ENCODE data around the gene TARS2. TPM values are rescaled to one million over a fixed set of nuclear protein-coding genes. Genes with fewer than 3 reads are reported as not detected.

The TARS2 gene, protein sequence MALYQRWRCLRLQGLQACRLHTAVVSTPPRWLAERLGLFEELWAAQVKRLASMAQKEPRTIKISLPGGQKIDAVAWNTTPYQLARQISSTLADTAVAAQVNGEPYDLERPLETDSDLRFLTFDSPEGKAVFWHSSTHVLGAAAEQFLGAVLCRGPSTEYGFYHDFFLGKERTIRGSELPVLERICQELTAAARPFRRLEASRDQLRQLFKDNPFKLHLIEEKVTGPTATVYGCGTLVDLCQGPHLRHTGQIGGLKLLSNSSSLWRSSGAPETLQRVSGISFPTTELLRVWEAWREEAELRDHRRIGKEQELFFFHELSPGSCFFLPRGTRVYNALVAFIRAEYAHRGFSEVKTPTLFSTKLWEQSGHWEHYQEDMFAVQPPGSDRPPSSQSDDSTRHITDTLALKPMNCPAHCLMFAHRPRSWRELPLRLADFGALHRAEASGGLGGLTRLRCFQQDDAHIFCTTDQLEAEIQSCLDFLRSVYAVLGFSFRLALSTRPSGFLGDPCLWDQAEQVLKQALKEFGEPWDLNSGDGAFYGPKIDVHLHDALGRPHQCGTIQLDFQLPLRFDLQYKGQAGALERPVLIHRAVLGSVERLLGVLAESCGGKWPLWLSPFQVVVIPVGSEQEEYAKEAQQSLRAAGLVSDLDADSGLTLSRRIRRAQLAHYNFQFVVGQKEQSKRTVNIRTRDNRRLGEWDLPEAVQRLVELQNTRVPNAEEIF
- 42.6 and 50.7 TPM in 2 replicates for total RNA-seq

DNA sequence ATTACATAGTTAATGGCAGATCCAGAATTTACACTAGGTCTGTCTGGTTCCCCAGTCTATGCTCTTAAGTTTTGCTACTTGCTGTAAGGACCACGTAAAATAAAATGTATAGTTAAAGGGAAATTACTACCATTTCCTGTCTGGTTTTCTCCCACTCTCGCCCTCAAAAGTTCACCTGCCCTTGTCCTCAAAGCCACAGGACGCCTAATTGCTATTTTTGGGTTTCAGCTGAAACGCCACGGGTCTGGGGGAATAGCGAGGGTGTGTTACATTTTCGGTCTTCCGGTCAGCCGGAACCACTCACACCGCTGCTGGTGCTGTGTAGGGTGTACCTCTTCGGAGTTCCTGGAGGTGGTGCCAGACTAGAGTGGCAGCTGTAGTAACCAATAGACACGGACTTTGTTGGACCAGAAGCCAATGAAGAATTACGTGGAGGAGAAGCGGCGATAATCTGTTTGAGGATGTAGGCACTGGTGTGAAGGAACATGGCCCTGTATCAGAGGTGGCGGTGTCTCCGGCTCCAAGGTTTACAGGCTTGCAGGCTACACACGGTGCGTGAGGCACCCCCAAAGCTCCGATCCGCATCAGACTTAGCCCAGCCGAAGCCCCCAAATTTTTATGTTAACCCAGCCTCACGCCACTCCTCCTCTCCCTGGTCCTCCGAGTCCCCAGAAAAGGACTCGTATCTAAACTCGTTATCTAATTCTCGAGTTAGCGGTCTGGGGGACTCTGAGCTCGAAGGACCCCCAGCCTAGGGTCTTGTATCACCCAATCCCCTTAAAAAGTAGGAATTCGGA lies at the start of gene TARS2:
TARS2 (plus strand) TSS at position 454 of the 797 bp plus-strand sequence; CDS start at position 486, 32 bp downstream.
- intact Hi-C loops (cut with micrococcal nuclease), result loop anchor here (1.0 kb wide), 3 partner anchors 28 to 487 kb away; partner anchors contain the start of genes CERS2, FALEC and MRPS21
- H3K4me1 Mint-ChIP-seq, result peaks cover 18% of the 10 kb centered on the region
- ChIA-PET CTCF (interaction anchor here (0.6 to 1.5 kb wide), 2 partner anchors 28 to 192 kb away, joined by 4 read pairs; partner anchors contain the start of gene FALEC), POLR2A (interaction anchor here (0.5 to 3.4 kb wide), 21 partner anchors 8 to 451 kb away, joined by 3 to 41 read pairs (median 4); partner anchors contain the start of genes ENSA, FALEC, GOLPH3L and MCL1)
- DNase-seq (peak; percentile 78), ATAC-seq (ENCODE audit: low read depth) (peak; percentile 100)
- H3K27me3 Mint-ChIP-seq, result no peaks in the 10 kb centered on the region
- H3K4me3 Mint-ChIP-seq, result peak within 1 kb of the TSS; percentile 96
- peak within 1 kb of the TSS; percentile 98 for H3K27ac Mint-ChIP-seq
- H3K36me3 Mint-ChIP-seq (ENCODE audit: low read depth), result peaks cover 39% of the 10 kb centered on the region
- no peaks in the 10 kb centered on the region for H3K9me3 Mint-ChIP-seq
- TF ChIP-seq, protein P1, sequence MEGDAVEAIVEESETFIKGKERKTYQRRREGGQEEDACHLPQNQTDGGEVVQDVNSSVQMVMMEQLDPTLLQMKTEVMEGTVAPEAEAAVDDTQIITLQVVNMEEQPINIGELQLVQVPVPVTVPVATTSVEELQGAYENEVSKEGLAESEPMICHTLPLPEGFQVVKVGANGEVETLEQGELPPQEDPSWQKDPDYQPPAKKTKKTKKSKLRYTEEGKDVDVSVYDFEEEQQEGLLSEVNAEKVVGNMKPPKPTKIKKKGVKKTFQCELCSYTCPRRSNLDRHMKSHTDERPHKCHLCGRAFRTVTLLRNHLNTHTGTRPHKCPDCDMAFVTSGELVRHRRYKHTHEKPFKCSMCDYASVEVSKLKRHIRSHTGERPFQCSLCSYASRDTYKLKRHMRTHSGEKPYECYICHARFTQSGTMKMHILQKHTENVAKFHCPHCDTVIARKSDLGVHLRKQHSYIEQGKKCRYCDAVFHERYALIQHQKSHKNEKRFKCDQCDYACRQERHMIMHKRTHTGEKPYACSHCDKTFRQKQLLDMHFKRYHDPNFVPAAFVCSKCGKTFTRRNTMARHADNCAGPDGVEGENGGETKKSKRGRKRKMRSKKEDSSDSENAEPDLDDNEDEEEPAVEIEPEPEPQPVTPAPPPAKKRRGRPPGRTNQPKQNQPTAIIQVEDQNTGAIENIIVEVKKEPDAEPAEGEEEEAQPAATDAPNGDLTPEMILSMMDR (IDR thresholded peaks at IDR 0.05), result no peak

DNA sequence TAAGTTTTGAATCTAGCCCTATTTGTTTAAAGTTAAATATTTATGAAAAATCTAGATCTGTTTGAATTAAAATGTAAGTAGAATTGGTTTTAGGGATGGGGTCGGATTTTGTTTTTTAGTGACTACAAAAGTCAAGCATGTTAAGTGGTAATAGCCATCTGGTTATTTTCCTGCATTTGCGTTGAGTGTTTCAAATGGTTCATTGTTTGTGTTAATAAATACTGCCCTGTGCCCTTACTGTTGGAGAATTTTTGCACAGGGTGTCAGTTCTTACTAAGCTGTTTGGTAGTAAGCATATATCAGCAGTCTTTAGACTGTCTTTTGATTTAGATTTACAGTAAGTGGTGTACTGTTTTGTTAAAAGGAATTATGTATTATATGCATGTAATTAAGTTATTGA lies 46.1 kb upstream of the TARS2 start:
- TF ChIP-seq, protein P1 (IDR thresholded peaks at IDR 0.05), result no peak
- H3K27me3 Mint-ChIP-seq, result no peaks in the 10 kb centered on the region
- ChIA-PET POLR2A (interaction anchor here (1.2 kb wide), 1 partner anchor 77 kb away, joined by 5 read pairs; the partner anchor contains the start of gene RPRD2), CTCF (no interaction called here)
- intact Hi-C loops (cut with micrococcal nuclease), result loop anchor here (5.0 kb wide), 1 partner anchor 44 kb away; no protein-coding TSS in a partner anchor
- no peak overlapping the region for H3K4me3 Mint-ChIP-seq
- H3K9me3 Mint-ChIP-seq, result no peaks in the 10 kb centered on the region
- H3K36me3 Mint-ChIP-seq (ENCODE audit: low read depth), result peaks cover 51% of the 10 kb centered on the region
- H3K4me1 Mint-ChIP-seq, result no peaks in the 10 kb centered on the region
- DNase-seq, result no peak
- H3K27ac Mint-ChIP-seq, result no peak overlapping the region
- no peak for ATAC-seq (ENCODE audit: low read depth)

DNA sequence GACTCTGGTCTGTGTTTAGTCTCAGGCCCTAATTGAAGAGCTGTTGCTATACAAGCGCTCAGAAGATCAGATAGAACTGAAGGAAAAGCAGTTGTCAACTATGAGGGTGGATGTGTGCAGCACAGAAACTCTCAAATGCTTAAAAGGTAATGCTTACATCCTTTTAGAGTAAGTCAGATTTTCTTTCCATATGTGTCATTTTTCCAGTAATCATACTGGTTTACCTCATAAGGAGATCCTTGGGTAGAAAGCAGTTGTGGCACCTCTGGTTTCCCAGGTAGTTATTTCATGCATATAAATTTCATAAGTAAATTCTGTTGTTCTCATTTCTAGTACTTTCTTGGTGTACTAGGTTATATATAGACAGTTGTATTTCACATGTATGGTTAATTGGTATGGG lies 43.0 kb upstream of the TARS2 start:
- TF ChIP-seq, protein P1 (IDR thresholded peaks at IDR 0.05), result no peak
- no peaks in the 10 kb centered on the region for H3K4me1 Mint-ChIP-seq
- intact Hi-C loops (cut with micrococcal nuclease), result loop anchor here (5.0 kb wide), 1 partner anchor 47 kb away; no protein-coding TSS in a partner anchor
- ATAC-seq (ENCODE audit: low read depth) (no peak), DNase-seq (no peak)
- H3K9me3 Mint-ChIP-seq, result no peaks in the 10 kb centered on the region
- no peak overlapping the region for H3K27ac Mint-ChIP-seq
- H3K36me3 Mint-ChIP-seq (ENCODE audit: low read depth), result peaks cover 61% of the 10 kb centered on the region
- H3K27me3 Mint-ChIP-seq, result no peaks in the 10 kb centered on the region
- POLR2A ChIA-PET, result interaction anchor here (0.6 kb wide), 2 partner anchors 11 to 291 kb away, joined by 3 to 7 read pairs; no protein-coding TSS in a partner anchor
- CTCF ChIA-PET, result interaction anchor here (0.6 to 1.4 kb wide), 2 partner anchors 188 to 429 kb away, joined by 3 to 7 read pairs; no protein-coding TSS in a partner anchor
- H3K4me3 Mint-ChIP-seq, result no peak overlapping the region

DNA sequence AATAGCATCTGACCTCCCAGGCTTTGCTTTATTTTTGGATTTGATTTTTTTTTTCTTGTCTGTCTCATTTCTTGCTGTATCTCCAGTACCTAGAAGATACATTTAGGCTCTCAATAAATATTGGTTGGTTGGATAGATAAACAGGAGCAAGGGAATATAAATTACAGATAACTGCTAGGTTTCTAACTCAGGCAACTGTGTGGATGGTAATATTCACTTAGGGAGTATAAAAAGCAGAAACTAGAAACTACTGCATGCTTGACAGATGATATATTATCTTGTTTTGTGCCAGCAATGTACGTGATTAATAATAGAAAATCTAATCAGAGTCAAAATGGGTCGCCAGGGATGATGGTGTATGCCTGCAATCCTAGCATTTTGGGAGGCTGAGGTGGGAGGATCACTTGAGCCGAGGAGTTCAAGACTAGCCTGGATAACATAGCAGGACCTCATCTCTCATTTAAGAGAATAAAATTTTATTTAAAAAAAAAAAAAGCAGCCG lies 31.0 kb upstream of the TARS2 start:
- Mint-ChIP-seq H3K4me3 (no peak overlapping the region), H3K36me3 (ENCODE audit: low read depth) (peaks cover 53% of the 10 kb centered on the region), H3K27ac (no peak overlapping the region), H3K9me3 (no peaks in the 10 kb centered on the region), H3K4me1 (no peaks in the 10 kb centered on the region), H3K27me3 (no peaks in the 10 kb centered on the region)
- DNase-seq, result no peak
- ChIA-PET CTCF (no interaction called here), POLR2A (no interaction called here)
- no peak for ATAC-seq (ENCODE audit: low read depth)
- TF ChIP-seq, protein P1 (IDR thresholded peaks at IDR 0.05), result no peak
- intact Hi-C loops (cut with micrococcal nuclease), result no loop called here

Data from activated B cell treated with CpG ODN at 0.5 μM for 24 hours (primary cell).